Measurements from ENCODE around the gene DPP4.

- TF ChIP-seq CTCF (IDR thresholded peaks at IDR 0.05), result no peak
- no peak for TF ChIP-seq POLR2A (IDR thresholded peaks at IDR 0.05)
Measured at GRCh38 chr2:162006337-162006736, 67.7 kb downstream of the DPP4 start.
